NCI-H82 (cell line): Measurements from ENCODE around the gene ERO1B.
A peak's percentile ranks its signal among the peaks of the same experiment; 100 is the strongest.

ENCODE experiments used
- DNase-seq: peaks from one replicate; lab custom pipeline; 2025; lab: John Stamatoyannopoulos, UW

Gene ERO1B

GRCh38 chr1:236297161-236297560, 15.4 kb upstream of the ERO1B start:
- no peak for DNase-seq

GRCh38 chr1:236292425-236292824, 10.7 kb upstream of the ERO1B start:
- no peak for DNase-seq

GRCh38 chr1:236289492-236290131, 7.9 kb upstream of the ERO1B start:
- DNase-seq: no peak

- peak; percentile 19 for DNase-seq
Observed at GRCh38 chr1:236288620-236288976, 6.8 kb upstream of the ERO1B start.

- peak; percentile 99 for DNase-seq
Observed at GRCh38 chr1:236287757-236288619, 6.2 kb upstream of the ERO1B start.

GRCh38 chr1:236287356-236287755, 5.6 kb upstream of the ERO1B start:
- DNase-seq: peak; percentile 24

GRCh38 chr1:236284291-236284721, 2.5 kb upstream of the ERO1B start:
- DNase-seq: no peak

- DNase-seq: no peak
Observed at GRCh38 chr1:236282719-236283118, 961 bp upstream of the ERO1B start.

GRCh38 chr1:236282425-236282716, 613 bp upstream of the ERO1B start:
- no peak for DNase-seq

GRCh38 chr1:236281198-236281653, 532 bp downstream of the ERO1B start:
- peak; percentile 43 for DNase-seq

- DNase-seq: peak; percentile 27
Observed at GRCh38 chr1:236280438-236281197, 1.1 kb downstream of the ERO1B start.

GRCh38 chr1:236275586-236275985, 6.2 kb downstream of the ERO1B start:
- DNase-seq: no peak

- DNase-seq: no peak
Observed at GRCh38 chr1:236275061-236275460, 6.7 kb downstream of the ERO1B start.

GRCh38 chr1:236273358-236273757, 8.4 kb downstream of the ERO1B start:
- DNase-seq: no peak

GRCh38 chr1:236269439-236269838, 12.3 kb downstream of the ERO1B start:
- DNase-seq: no peak

GRCh38 chr1:236261898-236262297, 19.9 kb downstream of the ERO1B start:
- no peak for DNase-seq

- no peak for DNase-seq
Observed at GRCh38 chr1:236261033-236261432, 20.7 kb downstream of the ERO1B start.

GRCh38 chr1:236259043-236259442, 22.7 kb downstream of the ERO1B start:
- no peak for DNase-seq

- no peak for DNase-seq
Observed at GRCh38 chr1:236258114-236258622, 23.6 kb downstream of the ERO1B start.

GRCh38 chr1:236257216-236257615, 24.5 kb downstream of the ERO1B start:
- no peak for DNase-seq

- DNase-seq: no peak
Observed at GRCh38 chr1:236253918-236254637, 27.7 kb downstream of the ERO1B start.

- no peak for DNase-seq
Observed at GRCh38 chr1:236253119-236253518, 28.6 kb downstream of the ERO1B start.
